ENCODE measurements around the gene CYTH1.

- TF ChIP-seq BHLHE40 (IDR thresholded peaks at IDR 0.05; ENCODE audit: borderline replicate concordance) (no peak), NFRKB (IDR thresholded peaks at IDR 0.05) (no peak), ARNT (IDR thresholded peaks at IDR 0.05) (no peak), SP1 (IDR thresholded peaks at IDR 0.05) (no peak), LEF1 (IDR thresholded peaks at IDR 0.05; ENCODE audit: borderline replicate concordance) (no peak), FOXM1 (IDR thresholded peaks at IDR 0.05; ENCODE audit: borderline replicate concordance) (no peak), HDGF (IDR thresholded peaks at IDR 0.05; ENCODE audit: borderline replicate concordance) (no peak), ELF4 (IDR thresholded peaks at IDR 0.05) (no peak), TARDBP (IDR thresholded peaks at IDR 0.05) (no peak), SUZ12 (IDR thresholded peaks at IDR 0.05) (no peak), ZNF384 (IDR thresholded peaks at IDR 0.05) (no peak)
Observed at GRCh38 chr17:78818932-78819331, 36.9 kb upstream of the CYTH1 start.

Data from HEK293T (cell line).